ENCODE results near the gene UCHL5. TPM values are rescaled to one million over a fixed set of nuclear protein-coding genes. Genes with fewer than 3 reads are reported as not detected.

The UCHL5 gene
- total RNA-seq, 4 donors from 2014 or later: 19.4 to 59.6 (median 26.3) TPM

- TF ChIP-seq CTCF (IDR thresholded peaks at IDR 0.05): no peak
- no peak for DNase-seq (ENCODE audit: low spot score)
- no peak for ATAC-seq (ENCODE audit: low FRiP score)
Observed at GRCh38 chr1:192968323-192968722, 90.8 kb downstream of the UCHL5 start.

GRCh38 chr1:192967901-192968300 lies 91.3 kb downstream of the UCHL5 start:
- DNase-seq (ENCODE audit: low spot score) (no peak), ATAC-seq (ENCODE audit: low FRiP score) (no peak)
- TF ChIP-seq CTCF (IDR thresholded peaks at IDR 0.05): no peak

GRCh38 chr1:192967211-192967877 lies 91.8 kb downstream of the UCHL5 start:
- no peak for DNase-seq (ENCODE audit: low spot score)
- no peak for TF ChIP-seq CTCF (IDR thresholded peaks at IDR 0.05)
- ATAC-seq (ENCODE audit: low FRiP score): no peak

GRCh38 chr1:192966073-192966472 lies 93.1 kb downstream of the UCHL5 start:
- ATAC-seq (ENCODE audit: low FRiP score) (no peak), DNase-seq (ENCODE audit: low spot score) (no peak)
- TF ChIP-seq CTCF (IDR thresholded peaks at IDR 0.05): no peak

- ATAC-seq (ENCODE audit: low FRiP score) (no peak), DNase-seq (ENCODE audit: low spot score) (no peak)
- no peak for TF ChIP-seq CTCF (IDR thresholded peaks at IDR 0.05)
Observed at GRCh38 chr1:192962901-192963300, 96.3 kb downstream of the UCHL5 start.

Small RNA genes within 50 kb of the gene (small RNA-seq; reads per million reads assigned to genes)
- gene SCARNA18B: not detected

Other genes with a start within 250 kb of the UCHL5 start
- 100 to 1,000 TPM in 1 of 4 donors, 10 to 100 TPM in 3; 64.5 to 119 (median 67.9) TPM for gene RO60, start 252 bp upstream of the UCHL5 start, total RNA-seq
- gene GLRX2, start 46.1 kb upstream of the UCHL5 start, total RNA-seq: 10 to 100 TPM in 1 of 4 donors, 1 to 10 TPM in 3; 6.1 to 12.6 (median 8.7) TPM
- 10 to 100 TPM; 34.0 to 50.2 (median 39.7) TPM for gene CDC73, start 62.7 kb upstream of the UCHL5 start, total RNA-seq
- 1 to 10 TPM in 2 of 4 donors, under 1 TPM in 2; 0.25 to 1.3 (median 0.74) TPM for gene B3GALT2, start 127.3 kb upstream of the UCHL5 start, total RNA-seq